Osteocyte (in vitro differentiated cells): ENCODE results near the gene TALDO1. TPM values are rescaled to one million over a fixed set of nuclear protein-coding genes. Genes with fewer than 3 reads are reported as not detected.

ENCODE experiments used
- DNase-seq: peaks from one replicate; pipeline ENCODE4 v3.0.0; 2021; ENCODE audit warnings: mixed read lengths; ENCODE audit not compliant: unreplicated experiment; ENCODE audit errors: extremely low spot score
- H3K27ac Mint-ChIP-seq: one replicate; pipeline ENCODE4 v1.8.0; 2021; ENCODE audit warnings: mild to moderate bottlenecking, mixed read lengths; ENCODE audit not compliant: unreplicated experiment
- H3K27me3 Mint-ChIP-seq: one replicate; pipeline ENCODE4 v1.8.0; 2021; ENCODE audit warnings: mixed read lengths; ENCODE audit not compliant: unreplicated experiment
- H3K36me3 Mint-ChIP-seq: one replicate; pipeline ENCODE4 v1.8.0; 2021; ENCODE audit warnings: mixed read lengths; ENCODE audit not compliant: unreplicated experiment
- H3K4me1 Mint-ChIP-seq: one replicate; pipeline ENCODE4 v1.8.0; 2021; ENCODE audit warnings: mixed read lengths; ENCODE audit not compliant: unreplicated experiment
- H3K4me3 Mint-ChIP-seq: one replicate; pipeline ENCODE4 v1.8.0; 2021; ENCODE audit warnings: mild to moderate bottlenecking, moderate library complexity, mixed read lengths; ENCODE audit not compliant: unreplicated experiment
- H3K9me3 Mint-ChIP-seq: one replicate; pipeline ENCODE4 v1.8.0; 2021; ENCODE audit warnings: mixed read lengths; ENCODE audit not compliant: unreplicated experiment
- total RNA-seq: library from RNA; stranded (reverse); gene quantifications from 2 replicates; pipeline ENCODE4 v1.2.1, GENCODE V29; 2021
- TF ChIP-seq, protein P1 (sequence below): fragments of 200-600 bp; sonication (generic); IDR thresholded peaks from 2 replicates; pipeline ENCODE4 v1.5.0; 2021; ENCODE audit warnings: antibody characterized with exemption, mild to moderate bottlenecking, moderate library complexity

The TALDO1 gene
- total RNA-seq, 1 donor from 2014 or later = 171 TPM

DNA sequence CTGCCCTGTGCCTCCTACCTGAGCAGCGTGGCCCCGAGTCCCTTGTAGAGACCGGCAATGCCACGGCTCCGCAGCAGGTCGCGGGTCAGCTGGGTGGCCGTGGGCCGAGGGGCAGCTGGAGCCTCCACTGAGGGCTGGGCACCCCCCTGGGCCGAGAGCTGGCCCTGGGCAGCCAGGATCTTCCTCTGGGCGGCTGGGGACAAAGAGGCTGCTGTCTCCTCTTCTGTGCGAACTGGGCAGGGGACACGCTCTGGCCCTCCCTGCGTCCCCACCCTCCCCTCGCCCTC is 45.2 kb downstream of the TALDO1 start:
- DNase-seq = no peak
- no peaks in the 10 kb centered on the region for H3K9me3 Mint-ChIP-seq
- no peaks in the 10 kb centered on the region for H3K27me3 Mint-ChIP-seq
- H3K27ac Mint-ChIP-seq = no peak overlapping the region
- no peak overlapping the region for H3K4me3 Mint-ChIP-seq
- H3K4me1 Mint-ChIP-seq = peaks cover 22% of the 10 kb centered on the region
- TF ChIP-seq, protein P1, sequence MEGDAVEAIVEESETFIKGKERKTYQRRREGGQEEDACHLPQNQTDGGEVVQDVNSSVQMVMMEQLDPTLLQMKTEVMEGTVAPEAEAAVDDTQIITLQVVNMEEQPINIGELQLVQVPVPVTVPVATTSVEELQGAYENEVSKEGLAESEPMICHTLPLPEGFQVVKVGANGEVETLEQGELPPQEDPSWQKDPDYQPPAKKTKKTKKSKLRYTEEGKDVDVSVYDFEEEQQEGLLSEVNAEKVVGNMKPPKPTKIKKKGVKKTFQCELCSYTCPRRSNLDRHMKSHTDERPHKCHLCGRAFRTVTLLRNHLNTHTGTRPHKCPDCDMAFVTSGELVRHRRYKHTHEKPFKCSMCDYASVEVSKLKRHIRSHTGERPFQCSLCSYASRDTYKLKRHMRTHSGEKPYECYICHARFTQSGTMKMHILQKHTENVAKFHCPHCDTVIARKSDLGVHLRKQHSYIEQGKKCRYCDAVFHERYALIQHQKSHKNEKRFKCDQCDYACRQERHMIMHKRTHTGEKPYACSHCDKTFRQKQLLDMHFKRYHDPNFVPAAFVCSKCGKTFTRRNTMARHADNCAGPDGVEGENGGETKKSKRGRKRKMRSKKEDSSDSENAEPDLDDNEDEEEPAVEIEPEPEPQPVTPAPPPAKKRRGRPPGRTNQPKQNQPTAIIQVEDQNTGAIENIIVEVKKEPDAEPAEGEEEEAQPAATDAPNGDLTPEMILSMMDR = no peak
- H3K36me3 Mint-ChIP-seq = no peaks in the 10 kb centered on the region

DNA sequence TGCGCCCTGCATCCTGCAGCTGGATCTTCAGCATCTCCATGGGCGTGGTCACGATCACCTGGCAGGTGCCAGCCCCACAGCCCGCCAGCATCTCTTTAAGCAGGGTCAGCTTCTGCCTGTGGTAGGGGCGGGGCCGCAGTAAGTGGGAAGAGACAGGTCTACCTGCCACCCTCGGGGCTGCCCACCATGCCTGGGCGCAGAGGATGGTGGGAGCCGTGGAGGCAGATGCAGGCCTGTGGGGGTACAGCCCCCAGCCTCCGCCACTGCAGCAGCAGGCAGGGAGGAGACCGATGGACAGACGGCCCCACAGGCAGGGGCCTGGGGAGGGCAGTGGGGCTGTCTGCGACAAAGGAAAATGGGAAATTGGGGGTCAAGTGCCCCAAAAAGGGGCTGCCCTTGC is 45.6 kb downstream of the TALDO1 start:
- TF ChIP-seq, protein P1 = no peak
- H3K27ac Mint-ChIP-seq = no peak overlapping the region
- no peak overlapping the region for H3K4me3 Mint-ChIP-seq
- DNase-seq = no peak
- no peaks in the 10 kb centered on the region for H3K36me3 Mint-ChIP-seq
- H3K4me1 Mint-ChIP-seq = peaks cover 22% of the 10 kb centered on the region
- H3K27me3 Mint-ChIP-seq = no peaks in the 10 kb centered on the region
- H3K9me3 Mint-ChIP-seq = no peaks in the 10 kb centered on the region

DNA sequence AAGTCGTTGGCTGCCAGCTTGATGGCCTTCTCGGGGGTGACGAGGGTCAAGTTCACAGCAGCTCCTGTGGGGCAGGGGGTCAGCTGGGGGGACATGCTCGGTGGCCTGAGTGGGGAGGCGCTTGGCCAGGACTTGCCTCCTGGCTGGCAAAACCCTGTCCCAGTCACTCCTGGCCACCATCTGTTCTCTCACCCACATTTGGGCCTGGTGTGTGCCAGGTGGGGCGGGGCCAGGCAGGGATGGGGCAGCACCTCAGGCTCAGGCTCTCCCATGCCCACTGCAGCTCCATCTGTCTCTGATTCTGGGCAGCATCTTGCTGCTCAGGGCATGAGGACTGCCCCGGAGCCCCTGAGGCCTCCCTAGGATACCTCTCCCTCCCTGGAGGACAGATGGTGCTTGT is 46.3 kb downstream of the TALDO1 start:
- no peak for DNase-seq
- H3K4me3 Mint-ChIP-seq = no peak overlapping the region
- H3K4me1 Mint-ChIP-seq = peaks cover 22% of the 10 kb centered on the region
- TF ChIP-seq, protein P1 = no peak
- H3K9me3 Mint-ChIP-seq = no peaks in the 10 kb centered on the region
- H3K36me3 Mint-ChIP-seq = no peaks in the 10 kb centered on the region
- H3K27me3 Mint-ChIP-seq = no peaks in the 10 kb centered on the region
- H3K27ac Mint-ChIP-seq = no peak overlapping the region

DNA sequence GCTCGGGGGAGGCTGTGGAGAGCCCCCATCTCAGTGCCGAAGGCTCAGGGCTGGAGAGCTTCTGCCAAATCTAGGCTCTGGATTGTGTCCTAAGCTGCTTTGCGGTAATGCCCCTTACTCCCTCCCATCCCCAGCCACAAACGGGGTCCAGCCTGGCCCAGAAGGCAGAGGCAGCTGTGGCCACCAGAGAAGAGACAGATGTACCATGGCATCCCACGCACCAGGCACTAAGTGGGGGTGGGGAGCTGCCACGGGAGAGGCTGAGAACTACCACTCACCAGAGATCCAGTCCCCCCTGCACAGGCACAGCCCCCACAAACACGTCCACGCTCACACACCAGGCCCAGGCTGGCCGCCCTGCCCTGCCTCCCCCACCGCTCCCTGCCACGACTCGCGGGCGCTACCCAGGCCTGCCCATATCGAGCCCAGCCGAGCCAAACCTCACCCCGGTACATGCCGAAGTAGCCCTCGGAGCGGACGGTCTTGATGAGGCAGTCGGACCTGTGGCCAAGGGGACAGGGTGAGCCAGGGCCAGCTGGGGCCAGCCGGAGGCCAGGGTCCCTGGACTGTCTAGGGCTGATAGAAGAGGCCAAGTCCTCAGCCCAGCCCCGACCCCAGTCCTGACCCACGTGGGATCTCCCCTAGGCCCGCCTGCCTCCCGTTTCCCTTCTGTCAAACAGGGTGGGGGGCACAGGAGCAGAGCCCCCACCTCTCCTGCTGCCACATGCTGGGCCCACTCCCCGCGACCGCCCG is 46.9 kb downstream of the TALDO1 start:
- Mint-ChIP-seq H3K36me3 (no peaks in the 10 kb centered on the region), H3K4me3 (no peak overlapping the region), H3K27ac (no peak overlapping the region), H3K4me1 (peaks cover 22% of the 10 kb centered on the region), H3K9me3 (no peaks in the 10 kb centered on the region), H3K27me3 (no peaks in the 10 kb centered on the region)
- TF ChIP-seq, protein P1 = no peak
- DNase-seq = no peak

DNA sequence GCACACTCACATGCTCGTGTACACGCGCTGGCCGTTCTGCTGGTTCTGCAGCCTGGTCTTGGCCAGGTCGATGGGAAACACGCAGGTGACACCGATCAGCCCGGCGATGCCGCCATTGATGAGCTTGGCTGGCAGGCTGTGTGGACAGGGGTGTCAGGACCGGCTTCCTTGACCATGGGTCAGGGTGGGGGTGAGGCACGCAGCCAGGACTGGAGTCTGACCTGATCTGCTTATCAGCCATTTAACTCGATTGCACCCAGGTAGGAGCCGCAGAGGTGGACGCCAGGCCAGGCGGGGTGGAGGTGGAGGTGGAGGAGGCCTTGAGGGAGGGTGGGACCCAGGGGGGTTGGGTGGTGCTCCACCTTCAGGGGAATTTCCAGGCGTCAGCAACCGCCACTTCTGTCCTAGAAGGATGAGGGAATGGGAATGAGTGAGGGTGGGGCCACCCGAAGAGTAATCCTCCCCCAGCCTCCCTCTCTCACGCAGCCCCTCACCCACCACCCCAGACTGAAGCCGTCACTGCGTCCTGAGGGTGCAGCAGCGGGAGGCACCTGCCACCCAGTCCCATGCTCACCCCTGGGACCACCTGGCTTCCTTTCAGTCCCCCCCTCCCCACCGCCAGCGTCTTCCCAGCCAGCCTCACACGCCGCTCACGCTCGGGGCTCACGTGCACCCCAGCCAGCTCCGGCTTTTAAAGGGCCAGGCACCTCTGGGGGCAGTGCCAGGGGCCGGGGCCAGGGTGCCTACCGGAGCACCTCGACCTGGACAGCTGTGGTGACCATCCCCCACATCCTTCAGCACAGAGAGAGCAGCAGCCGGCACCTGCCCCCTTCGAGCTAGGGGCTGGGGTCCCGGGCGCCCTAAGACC is 47.7 kb downstream of the TALDO1 start:
- no peak for DNase-seq
- peaks cover 22% of the 10 kb centered on the region for H3K4me1 Mint-ChIP-seq
- H3K27me3 Mint-ChIP-seq = no peaks in the 10 kb centered on the region
- H3K4me3 Mint-ChIP-seq = peak overlapping the region; percentile 18
- H3K9me3 Mint-ChIP-seq = no peaks in the 10 kb centered on the region
- no peak overlapping the region for H3K27ac Mint-ChIP-seq
- TF ChIP-seq, protein P1 = no peak
- no peaks in the 10 kb centered on the region for H3K36me3 Mint-ChIP-seq
